ENCODE results near the gene C1QTNF12.
"Not testable (repeated sequence)": the region's sequence is repeated elsewhere in the genome, so short reads cannot be mapped to it uniquely, and the experiment has no call there.

C1QTNF12 gene

DNA sequence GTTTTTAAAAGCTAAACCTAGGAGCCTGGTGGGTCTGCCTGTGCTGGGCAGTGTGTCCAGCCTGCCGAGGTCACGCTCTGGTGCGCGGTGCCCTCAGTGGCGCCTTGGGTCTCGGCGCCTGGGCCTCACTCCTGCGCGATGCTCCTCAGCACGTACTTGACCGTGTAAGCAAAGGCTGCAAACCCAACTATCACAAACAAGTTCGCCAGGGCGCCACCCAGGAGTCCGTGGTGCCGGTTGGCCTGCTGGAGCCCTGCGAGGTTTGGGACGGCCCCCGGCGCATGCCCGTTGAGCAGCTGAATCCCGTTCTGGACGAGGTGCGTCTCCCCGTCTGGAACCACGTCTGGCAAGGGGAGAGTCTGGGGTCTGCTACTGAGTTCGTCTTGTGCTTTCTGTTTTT, 8.6 kb upstream of the C1QTNF12 start:
- peaks cover 74% of the 10 kb centered on the region for H3K36me3 ChIP-seq (ENCODE audit: insufficient read depth, insufficient read length, low read length)
- H3K9ac ChIP-seq (ENCODE audit: insufficient read length, low read depth): no peak overlapping the region
- H3K4me3 ChIP-seq (ENCODE audit: insufficient read length, low read depth): no peak overlapping the region
- H3K4me1 ChIP-seq (ENCODE audit: insufficient read depth, insufficient read length): peaks cover 22% of the 10 kb centered on the region
- no peaks in the 10 kb centered on the region for H3K27me3 ChIP-seq (ENCODE audit: insufficient read depth, insufficient read length)
- DNase-seq (ENCODE audit: low read depth, low spot score): no peak
- TF ChIP-seq YY1 (IDR thresholded peaks at IDR 0.05; ENCODE audit: insufficient read depth, insufficient read length) (no peak), ZNF274 (IDR thresholded peaks at IDR 0.05; ENCODE audit: low read depth, low read length) (no peak), SUZ12 (IDR thresholded peaks at IDR 0.05; ENCODE audit: extremely low read depth, insufficient read depth, insufficient read length) (no peak)
- H3K9me3 ChIP-seq (ENCODE audit: insufficient read depth, low read length): no peaks in the 10 kb centered on the region

GRCh38 chr1:1254667-1254998, 8.1 kb upstream of the C1QTNF12 start:
- H3K27me3 ChIP-seq (ENCODE audit: insufficient read depth, insufficient read length): no peaks in the 10 kb centered on the region
- TF ChIP-seq ZNF274 (IDR thresholded peaks at IDR 0.05; ENCODE audit: low read depth, low read length) (no peak), SUZ12 (IDR thresholded peaks at IDR 0.05; ENCODE audit: extremely low read depth, insufficient read depth, insufficient read length) (no peak), YY1 (IDR thresholded peaks at IDR 0.05; ENCODE audit: insufficient read depth, insufficient read length) (no peak)
- peaks cover 22% of the 10 kb centered on the region for H3K4me1 ChIP-seq (ENCODE audit: insufficient read depth, insufficient read length)
- H3K36me3 ChIP-seq (ENCODE audit: insufficient read depth, insufficient read length, low read length): peaks cover 70% of the 10 kb centered on the region
- no peak overlapping the region for H3K4me3 ChIP-seq (ENCODE audit: insufficient read length, low read depth)
- H3K9me3 ChIP-seq (ENCODE audit: insufficient read depth, low read length): no peaks in the 10 kb centered on the region
- H3K9ac ChIP-seq (ENCODE audit: insufficient read length, low read depth): no peak overlapping the region
- DNase-seq (ENCODE audit: low read depth, low spot score): no peak

- Histone ChIP-seq H3K4me1 (ENCODE audit: insufficient read depth, insufficient read length) (peaks cover 20% of the 10 kb centered on the region), H3K27me3 (ENCODE audit: insufficient read depth, insufficient read length) (no peaks in the 10 kb centered on the region), H3K36me3 (ENCODE audit: insufficient read depth, insufficient read length, low read length) (peaks cover 66% of the 10 kb centered on the region), H3K4me3 (ENCODE audit: insufficient read length, low read depth) (no peak overlapping the region), H3K9ac (ENCODE audit: insufficient read length, low read depth) (no peak overlapping the region), H3K9me3 (ENCODE audit: insufficient read depth, low read length) (no peaks in the 10 kb centered on the region)
- TF ChIP-seq SUZ12 (IDR thresholded peaks at IDR 0.05; ENCODE audit: extremely low read depth, insufficient read depth, insufficient read length) (no peak), ZNF274 (IDR thresholded peaks at IDR 0.05; ENCODE audit: low read depth, low read length) (no peak)
- no peak for DNase-seq (ENCODE audit: low read depth, low spot score)
These were observed 7.6 kb upstream of the C1QTNF12 start for GRCh38 chr1:1253972-1254666.

DNA sequence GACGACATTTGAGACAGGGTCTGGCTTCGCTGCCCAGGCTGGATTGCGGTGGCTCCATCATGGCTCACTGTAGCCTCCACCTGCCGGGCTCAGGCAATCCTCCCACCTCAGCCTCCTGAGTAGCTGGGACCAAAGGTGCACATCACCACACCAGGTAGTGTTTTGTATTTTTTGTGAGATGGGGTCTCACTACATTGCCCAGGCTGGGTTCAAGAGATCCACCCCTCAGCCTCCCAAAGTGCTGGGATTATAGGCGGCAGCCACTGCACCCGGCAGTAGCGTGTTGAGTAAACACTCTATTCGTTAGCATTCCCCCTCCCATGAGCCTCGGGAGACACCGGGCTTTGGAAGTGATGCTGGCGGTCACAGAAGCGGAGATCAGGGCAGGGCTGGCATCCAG, 6.8 kb upstream of the C1QTNF12 start:
- Histone ChIP-seq H3K36me3 (ENCODE audit: insufficient read depth, insufficient read length, low read length) (peaks cover 58% of the 10 kb centered on the region), H3K4me1 (ENCODE audit: insufficient read depth, insufficient read length) (peaks cover 13% of the 10 kb centered on the region), H3K9me3 (ENCODE audit: insufficient read depth, low read length) (no peaks in the 10 kb centered on the region), H3K4me3 (ENCODE audit: insufficient read length, low read depth) (no peak overlapping the region), H3K9ac (ENCODE audit: insufficient read length, low read depth) (no peak overlapping the region), H3K27me3 (ENCODE audit: insufficient read depth, insufficient read length) (no peaks in the 10 kb centered on the region)
- TF ChIP-seq SUZ12 (IDR thresholded peaks at IDR 0.05; ENCODE audit: extremely low read depth, insufficient read depth, insufficient read length): no peak
- TF ChIP-seq ZNF274 (IDR thresholded peaks at IDR 0.05; ENCODE audit: low read depth, low read length): no peak
- TF ChIP-seq YY1 (IDR thresholded peaks at IDR 0.05; ENCODE audit: insufficient read depth, insufficient read length): no peak
- DNase-seq (ENCODE audit: low read depth, low spot score): no peak

GRCh38 chr1:1250786-1251284, 4.3 kb upstream of the C1QTNF12 start:
- H3K9ac ChIP-seq (ENCODE audit: insufficient read length, low read depth): no peak overlapping the region
- no peaks in the 10 kb centered on the region for H3K9me3 ChIP-seq (ENCODE audit: insufficient read depth, low read length)
- H3K36me3 ChIP-seq (ENCODE audit: insufficient read depth, insufficient read length, low read length): peaks cover 45% of the 10 kb centered on the region
- TF ChIP-seq YY1 (IDR thresholded peaks at IDR 0.05; ENCODE audit: insufficient read depth, insufficient read length) (no peak), ZNF274 (IDR thresholded peaks at IDR 0.05; ENCODE audit: low read depth, low read length) (no peak), SUZ12 (IDR thresholded peaks at IDR 0.05; ENCODE audit: extremely low read depth, insufficient read depth, insufficient read length) (no peak)
- no peak for DNase-seq (ENCODE audit: low read depth, low spot score)
- no peak overlapping the region for H3K4me3 ChIP-seq (ENCODE audit: insufficient read length, low read depth)
- H3K27me3 ChIP-seq (ENCODE audit: insufficient read depth, insufficient read length): peaks cover 6% of the 10 kb centered on the region
- H3K4me1 ChIP-seq (ENCODE audit: insufficient read depth, insufficient read length): peaks cover 8% of the 10 kb centered on the region

GRCh38 chr1:1248009-1248913, 1.7 kb upstream of the C1QTNF12 start:
- DNase-seq (ENCODE audit: low read depth, low spot score); H3K9ac ChIP-seq (ENCODE audit: insufficient read length, low read depth); H3K27me3 ChIP-seq (ENCODE audit: insufficient read depth, insufficient read length); H3K4me1 ChIP-seq (ENCODE audit: insufficient read depth, insufficient read length); H3K9me3 ChIP-seq (ENCODE audit: insufficient read depth, low read length); H3K4me3 ChIP-seq (ENCODE audit: insufficient read length, low read depth): not testable (repeated sequence)
- H3K36me3 ChIP-seq (ENCODE audit: insufficient read depth, insufficient read length, low read length): peaks cover 20% of the 10 kb centered on the region

GRCh38 chr1:1247341-1247913, 905 bp upstream of the C1QTNF12 start:
- no peak overlapping the region for H3K9ac ChIP-seq (ENCODE audit: insufficient read length, low read depth)

More at GRCh38 chr1:1247341-1247913, 905 bp upstream of the C1QTNF12 start:
- DNase-seq (ENCODE audit: low read depth, low spot score): no peak
- Histone ChIP-seq H3K27me3 (ENCODE audit: insufficient read depth, insufficient read length) (peaks cover 6% of the 10 kb centered on the region), H3K36me3 (ENCODE audit: insufficient read depth, insufficient read length, low read length) (peaks cover 14% of the 10 kb centered on the region), H3K4me1 (ENCODE audit: insufficient read depth, insufficient read length) (peaks cover 3% of the 10 kb centered on the region), H3K4me3 (ENCODE audit: insufficient read length, low read depth) (no peak overlapping the region), H3K9me3 (ENCODE audit: insufficient read depth, low read length) (no peaks in the 10 kb centered on the region)
- no peak for TF ChIP-seq ZNF274 (IDR thresholded peaks at IDR 0.05; ENCODE audit: low read depth, low read length)
- no peak for TF ChIP-seq YY1 (IDR thresholded peaks at IDR 0.05; ENCODE audit: insufficient read depth, insufficient read length)
- no peak for TF ChIP-seq SUZ12 (IDR thresholded peaks at IDR 0.05; ENCODE audit: extremely low read depth, insufficient read depth, insufficient read length)
